Osteocyte (in vitro differentiated cells): ENCODE results near the gene SYT8. TPM values are rescaled to one million over a fixed set of nuclear protein-coding genes. Genes with fewer than 3 reads are reported as not detected.
A peak's percentile ranks its signal among the peaks of the same experiment; 100 is the strongest.

ENCODE experiments used
- DNase-seq: peaks from one replicate; pipeline ENCODE4 v3.0.0; 2021; ENCODE audit warnings: mixed read lengths; ENCODE audit not compliant: unreplicated experiment; ENCODE audit errors: extremely low spot score
- H3K27ac Mint-ChIP-seq: one replicate; pipeline ENCODE4 v1.8.0; 2021; ENCODE audit warnings: mild to moderate bottlenecking, mixed read lengths; ENCODE audit not compliant: unreplicated experiment
- H3K27me3 Mint-ChIP-seq: one replicate; pipeline ENCODE4 v1.8.0; 2021; ENCODE audit warnings: mixed read lengths; ENCODE audit not compliant: unreplicated experiment
- H3K36me3 Mint-ChIP-seq: one replicate; pipeline ENCODE4 v1.8.0; 2021; ENCODE audit warnings: mixed read lengths; ENCODE audit not compliant: unreplicated experiment
- H3K4me1 Mint-ChIP-seq: one replicate; pipeline ENCODE4 v1.8.0; 2021; ENCODE audit warnings: mixed read lengths; ENCODE audit not compliant: unreplicated experiment
- H3K4me3 Mint-ChIP-seq: one replicate; pipeline ENCODE4 v1.8.0; 2021; ENCODE audit warnings: mild to moderate bottlenecking, moderate library complexity, mixed read lengths; ENCODE audit not compliant: unreplicated experiment
- H3K9me3 Mint-ChIP-seq: one replicate; pipeline ENCODE4 v1.8.0; 2021; ENCODE audit warnings: mixed read lengths; ENCODE audit not compliant: unreplicated experiment
- total RNA-seq: library from RNA; stranded (reverse); gene quantifications from 2 replicates; pipeline ENCODE4 v1.2.1, GENCODE V29; 2021
- TF ChIP-seq, protein P1 (sequence below): fragments of 200-600 bp; sonication (generic); IDR thresholded peaks from 2 replicates; pipeline ENCODE4 v1.5.0; 2021; ENCODE audit warnings: antibody characterized with exemption, mild to moderate bottlenecking, moderate library complexity

SYT8 gene
- total RNA-seq, 1 donor from 2014 or later: 6.2 TPM

- Mint-ChIP-seq H3K27me3 (no peaks in the 10 kb centered on the region), H3K9me3 (no peaks in the 10 kb centered on the region), H3K4me1 (peaks cover 33% of the 10 kb centered on the region), H3K4me3 (no peak overlapping the region), H3K27ac (peak overlapping the region; percentile 1), H3K36me3 (no peaks in the 10 kb centered on the region)
- DNase-seq: no peak
- TF ChIP-seq, protein P1, sequence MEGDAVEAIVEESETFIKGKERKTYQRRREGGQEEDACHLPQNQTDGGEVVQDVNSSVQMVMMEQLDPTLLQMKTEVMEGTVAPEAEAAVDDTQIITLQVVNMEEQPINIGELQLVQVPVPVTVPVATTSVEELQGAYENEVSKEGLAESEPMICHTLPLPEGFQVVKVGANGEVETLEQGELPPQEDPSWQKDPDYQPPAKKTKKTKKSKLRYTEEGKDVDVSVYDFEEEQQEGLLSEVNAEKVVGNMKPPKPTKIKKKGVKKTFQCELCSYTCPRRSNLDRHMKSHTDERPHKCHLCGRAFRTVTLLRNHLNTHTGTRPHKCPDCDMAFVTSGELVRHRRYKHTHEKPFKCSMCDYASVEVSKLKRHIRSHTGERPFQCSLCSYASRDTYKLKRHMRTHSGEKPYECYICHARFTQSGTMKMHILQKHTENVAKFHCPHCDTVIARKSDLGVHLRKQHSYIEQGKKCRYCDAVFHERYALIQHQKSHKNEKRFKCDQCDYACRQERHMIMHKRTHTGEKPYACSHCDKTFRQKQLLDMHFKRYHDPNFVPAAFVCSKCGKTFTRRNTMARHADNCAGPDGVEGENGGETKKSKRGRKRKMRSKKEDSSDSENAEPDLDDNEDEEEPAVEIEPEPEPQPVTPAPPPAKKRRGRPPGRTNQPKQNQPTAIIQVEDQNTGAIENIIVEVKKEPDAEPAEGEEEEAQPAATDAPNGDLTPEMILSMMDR: no peak
These were observed 8.3 kb downstream of the SYT8 start for GRCh38 chr11:1843098-1843473.

DNA sequence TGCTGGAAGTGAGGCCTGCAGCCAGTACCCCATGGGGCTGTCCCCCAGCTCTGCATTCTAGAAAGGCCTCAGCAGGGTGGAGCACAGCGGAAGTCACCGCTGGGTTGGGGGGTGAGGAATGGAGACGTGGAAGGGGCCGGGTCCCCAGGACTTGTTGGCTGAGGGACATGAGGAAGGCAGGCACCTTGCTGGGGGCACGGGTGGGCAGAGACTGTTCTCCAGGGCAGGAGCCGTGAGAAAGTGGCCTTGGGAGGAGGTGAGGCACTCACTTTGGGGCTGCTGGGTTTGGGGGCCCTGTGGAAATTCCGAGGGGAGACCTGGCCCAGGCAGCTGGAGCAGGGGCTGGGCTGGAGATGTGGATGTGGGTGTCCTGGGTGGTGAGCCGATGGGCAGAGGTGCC, 9.0 kb downstream of the SYT8 start:
- H3K27ac Mint-ChIP-seq: no peak overlapping the region
- H3K27me3 Mint-ChIP-seq: no peaks in the 10 kb centered on the region
- H3K4me3 Mint-ChIP-seq: no peak overlapping the region
- H3K9me3 Mint-ChIP-seq: no peaks in the 10 kb centered on the region
- peaks cover 40% of the 10 kb centered on the region for H3K4me1 Mint-ChIP-seq
- TF ChIP-seq, protein P1: no peak
- no peaks in the 10 kb centered on the region for H3K36me3 Mint-ChIP-seq
- no peak for DNase-seq

GRCh38 chr11:1844221-1845094, 9.7 kb downstream of the SYT8 start:
- TF ChIP-seq, protein P1: no peak
- no peak for DNase-seq
- Mint-ChIP-seq H3K27me3 (no peaks in the 10 kb centered on the region), H3K36me3 (no peaks in the 10 kb centered on the region), H3K27ac (peak overlapping the region; percentile 69), H3K4me1 (peaks cover 43% of the 10 kb centered on the region), H3K4me3 (no peak overlapping the region), H3K9me3 (no peaks in the 10 kb centered on the region)

DNA sequence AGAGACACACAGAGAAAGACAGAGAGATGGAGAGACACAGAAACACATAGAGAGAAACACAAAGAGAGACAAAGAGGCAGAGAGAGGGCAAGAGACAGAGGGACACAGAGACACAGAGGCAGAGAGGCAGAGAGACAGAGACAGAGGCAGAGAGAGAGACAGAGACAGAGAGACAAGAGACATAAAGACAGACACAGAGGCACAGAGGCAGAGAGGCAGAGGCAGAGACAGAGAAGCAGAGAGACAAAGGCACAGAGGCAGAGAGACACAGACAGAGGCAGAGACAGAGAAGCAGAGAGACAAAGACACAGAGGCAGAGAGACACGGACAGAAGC, 10.3 kb downstream of the SYT8 start:
- Mint-ChIP-seq H3K27ac (peak overlapping the region; percentile 69), H3K27me3 (no peaks in the 10 kb centered on the region), H3K9me3 (no peaks in the 10 kb centered on the region), H3K4me1 (peaks cover 40% of the 10 kb centered on the region), H3K36me3 (no peaks in the 10 kb centered on the region), H3K4me3 (no peak overlapping the region)
- no peak for DNase-seq
- TF ChIP-seq, protein P1: no peak

GRCh38 chr11:1845561-1846452, 11.0 kb downstream of the SYT8 start:
- no peaks in the 10 kb centered on the region for H3K27me3 Mint-ChIP-seq
- TF ChIP-seq, protein P1: no peak
- H3K9me3 Mint-ChIP-seq: no peaks in the 10 kb centered on the region
- H3K4me1 Mint-ChIP-seq: peaks cover 40% of the 10 kb centered on the region
- H3K27ac Mint-ChIP-seq: peak overlapping the region; percentile 69
- DNase-seq: no peak
- no peaks in the 10 kb centered on the region for H3K36me3 Mint-ChIP-seq
- no peak overlapping the region for H3K4me3 Mint-ChIP-seq
